ENCODE results near the gene RGS7. TPM values are rescaled to one million over a fixed set of nuclear protein-coding genes. Genes with fewer than 3 reads are reported as not detected.

The RGS7 gene
- total and polyA plus RNA-seq, 7 experiments from 2014 or later: not detected

GRCh38 chr1:241045659-241046058 is 311.3 kb downstream of the RGS7 start:
- intact Hi-C loops (cut with micrococcal nuclease): no loop called here
- Histone ChIP-seq H3K9me3 (ENCODE audit: control insufficient read depth in 2 of 3, low read length in 3 of 3) (no peaks in the 10 kb centered on the region), H3K4me3 (ENCODE audit: low read length) (no peak overlapping the region), H3K27me3 (ENCODE audit: control insufficient read depth in 2 of 2, insufficient read depth in 2 of 2, low read length in 2 of 2) (no peaks in the 10 kb centered on the region), H3K36me3 (ENCODE audit: control insufficient read depth in 2 of 3, insufficient read depth in 3 of 3, low read length in 3 of 3) (no peaks in the 10 kb centered on the region), H3K27ac (ENCODE audit: low read depth, low read length) (no peak overlapping the region), H3K4me1 (ENCODE audit: control insufficient read depth in 2 of 2, insufficient read depth in 2 of 2, low read length in 2 of 2) (no peaks in the 10 kb centered on the region)
- DNase-seq (no peak), ATAC-seq (no peak)
- ChIA-PET CTCF (no interaction called here), POLR2A (no interaction called here)
- no peak overlapping the region for H3K27ac Mint-ChIP-seq
- no peaks in the 10 kb centered on the region for H3K4me1 Mint-ChIP-seq
- peaks cover 2 to 10% (median 5%) of the 10 kb centered on the region in 11 donors for H3K9me3 Mint-ChIP-seq
- no peak overlapping the region for H3K4me3 Mint-ChIP-seq
- H3K36me3 Mint-ChIP-seq: no peaks in the 10 kb centered on the region
- H3K27me3 Mint-ChIP-seq: peaks cover 0 to 5% (median 0%) of the 10 kb centered on the region in 5 donors

- no peak for ATAC-seq
- no peak overlapping the region for H3K27ac ChIP-seq (ENCODE audit: low read depth, low read length)
- no peaks in the 10 kb centered on the region for H3K36me3 ChIP-seq (ENCODE audit: control insufficient read depth in 2 of 3, insufficient read depth in 3 of 3, low read length in 3 of 3)
- H3K27me3 ChIP-seq (ENCODE audit: control insufficient read depth in 2 of 2, insufficient read depth in 2 of 2, low read length in 2 of 2): no peaks in the 10 kb centered on the region
- Mint-ChIP-seq H3K4me3 (no peak overlapping the region), H3K27me3 (no peaks in the 10 kb centered on the region), H3K4me1 (no peaks in the 10 kb centered on the region), H3K9me3 (peaks cover 0 to 5% (median 3%) of the 10 kb centered on the region in 11 donors), H3K36me3 (no peaks in the 10 kb centered on the region), H3K27ac (no peak overlapping the region)
- no peak overlapping the region for H3K4me3 ChIP-seq (ENCODE audit: low read length)
- no peaks in the 10 kb centered on the region for H3K4me1 ChIP-seq (ENCODE audit: control insufficient read depth in 2 of 2, insufficient read depth in 2 of 2, low read length in 2 of 2)
- POLR2A ChIA-PET: no interaction called here
- intact Hi-C loops (cut with micrococcal nuclease): no loop called here
- CTCF ChIA-PET: no interaction called here
- DNase-seq: no peak
- no peaks in the 10 kb centered on the region for H3K9me3 ChIP-seq (ENCODE audit: control insufficient read depth in 2 of 3, low read length in 3 of 3)
Observed at GRCh38 chr1:241034203-241034936, 322.6 kb downstream of the RGS7 start.

GRCh38 chr1:241024834-241025233 is 332.2 kb downstream of the RGS7 start:
- DNase-seq: no peak
- no peak for ATAC-seq

GRCh38 chr1:241022366-241022765 is 334.6 kb downstream of the RGS7 start:
- intact Hi-C loops (cut with micrococcal nuclease): no loop called here
- Histone ChIP-seq H3K36me3 (ENCODE audit: control insufficient read depth in 2 of 3, insufficient read depth in 3 of 3, low read length in 3 of 3) (no peaks in the 10 kb centered on the region), H3K4me1 (ENCODE audit: control insufficient read depth in 2 of 2, insufficient read depth in 2 of 2, low read length in 2 of 2) (no peaks in the 10 kb centered on the region), H3K27ac (ENCODE audit: low read depth, low read length) (no peak overlapping the region), H3K4me3 (ENCODE audit: low read length) (no peak overlapping the region), H3K27me3 (ENCODE audit: control insufficient read depth in 2 of 2, insufficient read depth in 2 of 2, low read length in 2 of 2) (no peaks in the 10 kb centered on the region), H3K9me3 (ENCODE audit: control insufficient read depth in 2 of 3, low read length in 3 of 3) (no peaks in the 10 kb centered on the region)
- H3K4me1 Mint-ChIP-seq: no peaks in the 10 kb centered on the region
- H3K9me3 Mint-ChIP-seq: peaks cover 0 to 26% (median 10%) of the 10 kb centered on the region in 11 donors
- no peaks in the 10 kb centered on the region for H3K36me3 Mint-ChIP-seq
- DNase-seq (no peak), ATAC-seq (no peak)
- H3K27ac Mint-ChIP-seq: no peak overlapping the region
- no peak overlapping the region for H3K4me3 Mint-ChIP-seq
- POLR2A ChIA-PET: no interaction called here
- H3K27me3 Mint-ChIP-seq: no peaks in the 10 kb centered on the region
- CTCF ChIA-PET: no interaction called here

More at GRCh38 chr1:241024834-241025233, 332.2 kb downstream of the RGS7 start:
- H3K4me1 Mint-ChIP-seq: no peaks in the 10 kb centered on the region
- peaks cover 0 to 10% (median 6%) of the 10 kb centered on the region in 11 donors for H3K9me3 Mint-ChIP-seq
- Histone ChIP-seq H3K27me3 (ENCODE audit: control insufficient read depth in 2 of 2, insufficient read depth in 2 of 2, low read length in 2 of 2) (no peaks in the 10 kb centered on the region), H3K27ac (ENCODE audit: low read depth, low read length) (no peak overlapping the region), H3K4me1 (ENCODE audit: control insufficient read depth in 2 of 2, insufficient read depth in 2 of 2, low read length in 2 of 2) (no peaks in the 10 kb centered on the region), H3K9me3 (ENCODE audit: control insufficient read depth in 2 of 3, low read length in 3 of 3) (no peaks in the 10 kb centered on the region), H3K4me3 (ENCODE audit: low read length) (no peak overlapping the region), H3K36me3 (ENCODE audit: control insufficient read depth in 2 of 3, insufficient read depth in 3 of 3, low read length in 3 of 3) (no peaks in the 10 kb centered on the region)
- no peaks in the 10 kb centered on the region for H3K27me3 Mint-ChIP-seq
- intact Hi-C loops (cut with micrococcal nuclease): no loop called here
- POLR2A ChIA-PET: no interaction called here
- no peak overlapping the region for H3K27ac Mint-ChIP-seq
- CTCF ChIA-PET: no interaction called here
- no peak overlapping the region for H3K4me3 Mint-ChIP-seq
- H3K36me3 Mint-ChIP-seq: no peaks in the 10 kb centered on the region

GRCh38 chr1:241020851-241021697 is 335.9 kb downstream of the RGS7 start:
- ChIA-PET CTCF (no interaction called here), POLR2A (no interaction called here)
- Mint-ChIP-seq H3K4me1 (no peaks in the 10 kb centered on the region), H3K27me3 (no peaks in the 10 kb centered on the region), H3K36me3 (no peaks in the 10 kb centered on the region), H3K9me3 (peaks cover 0 to 34% (median 10%) of the 10 kb centered on the region in 11 donors), H3K4me3 (no peak overlapping the region), H3K27ac (no peak overlapping the region)
- intact Hi-C loops (cut with micrococcal nuclease): no loop called here
- Histone ChIP-seq H3K9me3 (ENCODE audit: control insufficient read depth in 2 of 3, low read length in 3 of 3) (no peaks in the 10 kb centered on the region), H3K27me3 (ENCODE audit: control insufficient read depth in 2 of 2, insufficient read depth in 2 of 2, low read length in 2 of 2) (no peaks in the 10 kb centered on the region), H3K27ac (ENCODE audit: low read depth, low read length) (no peak overlapping the region), H3K4me3 (ENCODE audit: low read length) (no peak overlapping the region), H3K36me3 (ENCODE audit: control insufficient read depth in 2 of 3, insufficient read depth in 3 of 3, low read length in 3 of 3) (no peaks in the 10 kb centered on the region), H3K4me1 (ENCODE audit: control insufficient read depth in 2 of 2, insufficient read depth in 2 of 2, low read length in 2 of 2) (no peaks in the 10 kb centered on the region)
- ATAC-seq: no peak
- DNase-seq: no peak

GRCh38 chr1:241012708-241013340 is 344.2 kb downstream of the RGS7 start:
- ChIA-PET CTCF (no interaction called here), POLR2A (no interaction called here)
- H3K4me3 ChIP-seq (ENCODE audit: low read length): no peak overlapping the region
- no peaks in the 10 kb centered on the region for H3K9me3 ChIP-seq (ENCODE audit: control insufficient read depth in 2 of 3, low read length in 3 of 3)
- H3K4me1 Mint-ChIP-seq: no peaks in the 10 kb centered on the region
- intact Hi-C loops (cut with micrococcal nuclease): no loop called here
- peaks cover 2 to 19% (median 9%) of the 10 kb centered on the region in 11 donors for H3K9me3 Mint-ChIP-seq
- H3K4me1 ChIP-seq (ENCODE audit: control insufficient read depth in 2 of 2, insufficient read depth in 2 of 2, low read length in 2 of 2): no peaks in the 10 kb centered on the region
- no peaks in the 10 kb centered on the region for H3K36me3 Mint-ChIP-seq
- H3K36me3 ChIP-seq (ENCODE audit: control insufficient read depth in 2 of 3, insufficient read depth in 3 of 3, low read length in 3 of 3): no peaks in the 10 kb centered on the region
- H3K27me3 Mint-ChIP-seq: no peaks in the 10 kb centered on the region
- ATAC-seq (no peak), DNase-seq (no peak)
- H3K27ac Mint-ChIP-seq: no peak overlapping the region
- no peak overlapping the region for H3K27ac ChIP-seq (ENCODE audit: low read depth, low read length)
- no peak overlapping the region for H3K4me3 Mint-ChIP-seq
- no peaks in the 10 kb centered on the region for H3K27me3 ChIP-seq (ENCODE audit: control insufficient read depth in 2 of 2, insufficient read depth in 2 of 2, low read length in 2 of 2)

Measured in naive thymus-derived CD4-positive, alpha-beta T cell (primary cell).